Measurements from ENCODE around the gene RAD50. TPM values are rescaled to one million over a fixed set of nuclear protein-coding genes. Genes with fewer than 3 reads are reported as not detected.
"Not testable (repeated sequence)": the region's sequence is repeated elsewhere in the genome, so short reads cannot be mapped to it uniquely, and the experiment has no call there.

Gene RAD50
- polyA plus RNA-seq (ENCODE audit: insufficient read length) = 22.9 TPM

- DNase-seq (ENCODE audit: low read depth) = peak; percentile 71
These were observed at the start of gene RAD50 for GRCh38 chr5:132556763-132557477. RAD50 (plus strand) TSS chr5:132556977; CDS start chr5:132557325, 348 bp downstream.

- DNase-seq (ENCODE audit: low read depth) = no peak
These were observed 46.7 kb upstream of the RAD50 start for GRCh38 chr5:132510076-132510475.

GRCh38 chr5:132513618-132514336 lies 43.0 kb upstream of the RAD50 start:
- DNase-seq (ENCODE audit: low read depth) = not testable (repeated sequence)

- not testable (repeated sequence) for DNase-seq (ENCODE audit: low read depth)
These were observed 34.7 kb upstream of the RAD50 start for GRCh38 chr5:132522067-132522466.

- DNase-seq (ENCODE audit: low read depth) = not testable (repeated sequence)
These were observed 31.9 kb upstream of the RAD50 start for GRCh38 chr5:132524877-132525276.

GRCh38 chr5:132525299-132525724 lies 31.5 kb upstream of the RAD50 start:
- no peak for DNase-seq (ENCODE audit: low read depth)

- peak; percentile 11 for DNase-seq (ENCODE audit: low read depth)
These were observed 30.3 kb upstream of the RAD50 start for GRCh38 chr5:132526290-132526973.

- DNase-seq (ENCODE audit: low read depth) = no peak
These were observed 29.7 kb upstream of the RAD50 start for GRCh38 chr5:132526974-132527564.

GRCh38 chr5:132528021-132528420 lies 28.8 kb upstream of the RAD50 start:
- DNase-seq (ENCODE audit: low read depth) = no peak

- no peak for DNase-seq (ENCODE audit: low read depth)
These were observed 27.7 kb upstream of the RAD50 start for GRCh38 chr5:132528866-132529634.

- no peak for DNase-seq (ENCODE audit: low read depth)
These were observed 25.8 kb upstream of the RAD50 start for GRCh38 chr5:132530946-132531345.

GRCh38 chr5:132539716-132540115 lies 17.1 kb upstream of the RAD50 start:
- no peak for DNase-seq (ENCODE audit: low read depth)

GRCh38 chr5:132540149-132540548 lies 16.6 kb upstream of the RAD50 start:
- DNase-seq (ENCODE audit: low read depth) = no peak

- DNase-seq (ENCODE audit: low read depth) = no peak
These were observed 16.0 kb upstream of the RAD50 start for GRCh38 chr5:132540764-132541163.

- no peak for DNase-seq (ENCODE audit: low read depth)
These were observed 13.1 kb upstream of the RAD50 start, which contains the start of gene IL5 for GRCh38 chr5:132543472-132544201. IL5 (minus strand) TSS chr5:132543522; CDS start chr5:132543478, 44 bp downstream.

- DNase-seq (ENCODE audit: low read depth) = no peak
These were observed 10.7 kb upstream of the RAD50 start for GRCh38 chr5:132546108-132546507.

GRCh38 chr5:132547269-132547668 lies 9.5 kb upstream of the RAD50 start:
- DNase-seq (ENCODE audit: low read depth) = no peak

- not testable (repeated sequence) for DNase-seq (ENCODE audit: low read depth)
These were observed 7.9 kb upstream of the RAD50 start for GRCh38 chr5:132548834-132549233.

- DNase-seq (ENCODE audit: low read depth) = no peak
These were observed 7.2 kb upstream of the RAD50 start for GRCh38 chr5:132549576-132549975.

GRCh38 chr5:132556153-132556762 lies 519 bp upstream of the RAD50 start:
- DNase-seq (ENCODE audit: low read depth) = no peak
